CD8-positive, alpha-beta memory T cell (primary cell): ENCODE measurements around the gene ALX4. TPM values are rescaled to one million over a fixed set of nuclear protein-coding genes. Genes with fewer than 3 reads are reported as not detected.

Experiments
- CTCF ChIA-PET: fragments of 350-600 bp; sonication (Branson Sonifier 250); formaldehyde crosslinking; loops from one replicate; lab custom pipeline; 2021; ENCODE audit warnings: antibody characterized with exemption; lab: Charles Lee
- POLR2A ChIA-PET: fragments of 350-600 bp; sonication (Branson Sonifier 250); formaldehyde crosslinking; loops from one replicate; lab custom pipeline; 2021; ENCODE audit warnings: antibody characterized with exemption; lab: Charles Lee
- DNase-seq, 5 donors: peaks; one replicate each; pipeline versions ENCODE4 v3.0.0 to v3.0.0-alpha.2; 2020 to 2022; ENCODE audit warnings: mixed read lengths in 1 of 5
- H3K27ac ChIP-seq: one replicate; pipeline ENCODE4 v1.7.0; 2013; ENCODE audit warnings: low read depth, mild to moderate bottlenecking, low read length, moderate library complexity
- H3K27me3 ChIP-seq: 2 replicates; pipeline ENCODE4 v1.7.0; 2013; ENCODE audit warnings: low read length, mild to moderate bottlenecking; ENCODE audit not compliant: insufficient read depth, poor library complexity, severe bottlenecking
- H3K36me3 ChIP-seq: 2 replicates; pipeline ENCODE4 v1.7.0; 2013; ENCODE audit warnings: mild to moderate bottlenecking, low read length, moderate library complexity; ENCODE audit not compliant: insufficient read depth
- H3K4me1 ChIP-seq: 2 replicates; pipeline ENCODE4 v1.7.0; 2013; ENCODE audit warnings: mild to moderate bottlenecking, low read length, moderate library complexity; ENCODE audit not compliant: insufficient read depth
- H3K4me3 ChIP-seq: 2 replicates; pipeline ENCODE4 v1.7.0; 2013; ENCODE audit warnings: mild to moderate bottlenecking, low read length
- H3K9me3 ChIP-seq: 2 replicates; pipeline ENCODE4 v1.7.0; 2013; ENCODE audit warnings: mild to moderate bottlenecking, low read length
- H3K27ac Mint-ChIP-seq, 8 donors: one replicate each; pipeline ENCODE4 v1.8.0; 2020 to 2021; ENCODE audit warnings: mixed read lengths in 8 of 8, mild to moderate bottlenecking in 6 of 8, inconsistent platforms in 3 of 8, moderate library complexity in 3 of 8
- H3K27me3 Mint-ChIP-seq, 2 donors: one replicate each; pipeline ENCODE4 v1.8.0; 2020 to 2021; ENCODE audit warnings: mixed read lengths in 2 of 2, mild to moderate bottlenecking in 1 of 2, moderate library complexity in 1 of 2
- H3K36me3 Mint-ChIP-seq, 3 donors: one replicate each; pipeline ENCODE4 v1.8.0; 2020 to 2021; ENCODE audit warnings: mixed read lengths in 3 of 3, inconsistent platforms in 1 of 3, mild to moderate bottlenecking in 1 of 3
- H3K4me1 Mint-ChIP-seq, 3 donors: one replicate each; pipeline ENCODE4 v1.8.0; 2020 to 2021; ENCODE audit warnings: mixed read lengths in 3 of 3, inconsistent platforms in 1 of 3, mild to moderate bottlenecking in 1 of 3
- H3K4me3 Mint-ChIP-seq, 7 donors: one replicate each; pipeline ENCODE4 v1.8.0; 2020 to 2021; ENCODE audit warnings: mixed read lengths in 7 of 7, mild to moderate bottlenecking in 6 of 7, moderate library complexity in 4 of 7, inconsistent platforms in 2 of 7
- H3K9me3 Mint-ChIP-seq, 5 donors: one replicate each; pipeline ENCODE4 v1.8.0; 2020 to 2022; ENCODE audit warnings: mixed read lengths in 5 of 5, mild to moderate bottlenecking in 3 of 5, moderate library complexity in 2 of 5, inconsistent platforms in 1 of 5
- polyA plus RNA-seq: library from polyadenylated mRNA; unstranded; fragments of 300-500 nt; fragmentation: Illumina TruSeq; gene quantifications from one replicate; pipeline ENCODE4 v1.2.3, GENCODE V29; 2021
- total RNA-seq, 2 experiments: library from RNA; stranded (reverse); gene quantifications; one replicate each; pipeline ENCODE4 v1.2.3, GENCODE V29; 2021

The ALX4 gene
- total and polyA plus RNA-seq, 3 experiments from 2014 or later = not detected

GRCh38 chr11:44263738-44264437, 46.1 kb downstream of the ALX4 start:
- DNase-seq = no peak
- ChIA-PET POLR2A (no interaction called here), CTCF (no interaction called here)
- peaks cover 2 to 11% of the 10 kb centered on the region in 2 donors for H3K27me3 Mint-ChIP-seq
- H3K9me3 Mint-ChIP-seq = no peaks in the 10 kb centered on the region
- H3K27ac Mint-ChIP-seq = no peak overlapping the region
- Histone ChIP-seq H3K36me3 (no peaks in the 10 kb centered on the region), H3K4me1 (peaks cover 4% of the 10 kb centered on the region), H3K4me3 (no peak overlapping the region), H3K27me3 (no peaks in the 10 kb centered on the region), H3K9me3 (no peaks in the 10 kb centered on the region), H3K27ac (no peak overlapping the region)
- no peak overlapping the region for H3K4me3 Mint-ChIP-seq
- H3K36me3 Mint-ChIP-seq = no peaks in the 10 kb centered on the region
- peaks cover 8 to 9% (median 8%) of the 10 kb centered on the region in 3 donors for H3K4me1 Mint-ChIP-seq

- no peaks in the 10 kb centered on the region for H3K9me3 Mint-ChIP-seq
- H3K4me1 Mint-ChIP-seq = peaks cover 26 to 27% (median 27%) of the 10 kb centered on the region in 3 donors
- H3K36me3 ChIP-seq = no peaks in the 10 kb centered on the region
- H3K9me3 ChIP-seq = no peaks in the 10 kb centered on the region
- ChIA-PET POLR2A (no interaction called here), CTCF (no interaction called here)
- DNase-seq = no peak
- H3K27ac ChIP-seq = no peak overlapping the region
- H3K27ac Mint-ChIP-seq = no peak overlapping the region
- peaks cover 23% of the 10 kb centered on the region for H3K4me1 ChIP-seq
- H3K4me3 ChIP-seq = no peak overlapping the region
- H3K36me3 Mint-ChIP-seq = no peaks in the 10 kb centered on the region
- H3K27me3 Mint-ChIP-seq = peaks cover 2 to 7% of the 10 kb centered on the region in 2 donors
- no peaks in the 10 kb centered on the region for H3K27me3 ChIP-seq
- no peak overlapping the region for H3K4me3 Mint-ChIP-seq
Measured at GRCh38 chr11:44261800-44262591, 47.9 kb downstream of the ALX4 start.

- H3K27ac ChIP-seq = no peak overlapping the region
- no peak overlapping the region for H3K4me3 ChIP-seq
- CTCF ChIA-PET = no interaction called here
- peaks cover 27% of the 10 kb centered on the region for H3K4me1 ChIP-seq
- no peak overlapping the region for H3K4me3 Mint-ChIP-seq
- H3K9me3 Mint-ChIP-seq = no peaks in the 10 kb centered on the region
- H3K36me3 Mint-ChIP-seq = no peaks in the 10 kb centered on the region
- peaks cover 2 to 7% of the 10 kb centered on the region in 2 donors for H3K27me3 Mint-ChIP-seq
- no peaks in the 10 kb centered on the region for H3K27me3 ChIP-seq
- DNase-seq = no peak
- POLR2A ChIA-PET = no interaction called here
- no peak overlapping the region for H3K27ac Mint-ChIP-seq
- H3K4me1 Mint-ChIP-seq = peaks cover 38 to 43% (median 40%) of the 10 kb centered on the region in 3 donors
- no peaks in the 10 kb centered on the region for H3K36me3 ChIP-seq
- H3K9me3 ChIP-seq = no peaks in the 10 kb centered on the region
Measured at GRCh38 chr11:44260081-44260480, 49.9 kb downstream of the ALX4 start.

GRCh38 chr11:44258839-44259420, 51.0 kb downstream of the ALX4 start:
- no peaks in the 10 kb centered on the region for H3K27me3 ChIP-seq
- no peaks in the 10 kb centered on the region for H3K9me3 ChIP-seq
- peaks cover 27% of the 10 kb centered on the region for H3K4me1 ChIP-seq
- ChIA-PET CTCF (no interaction called here), POLR2A (interaction anchor here (0.6 kb wide), 1 partner anchor 169 kb away, joined by 7 read pairs; no protein-coding TSS in a partner anchor)
- H3K36me3 ChIP-seq = no peaks in the 10 kb centered on the region
- no peak for DNase-seq
- Mint-ChIP-seq H3K27ac (peak overlapping the region in 2 of 8 donors; percentile 6 to 68), H3K4me3 (peak overlapping the region in 3 of 7 donors; percentile 7 to 71 (median 29)), H3K4me1 (peaks cover 38 to 43% (median 40%) of the 10 kb centered on the region in 3 donors), H3K27me3 (peaks cover 2 to 7% of the 10 kb centered on the region in 2 donors), H3K9me3 (peaks cover 0 to 4% (median 0%) of the 10 kb centered on the region in 5 donors), H3K36me3 (no peaks in the 10 kb centered on the region)
- no peak overlapping the region for H3K4me3 ChIP-seq
- H3K27ac ChIP-seq = no peak overlapping the region

GRCh38 chr11:44258190-44258489, 51.8 kb downstream of the ALX4 start:
- H3K9me3 Mint-ChIP-seq = peaks cover 0 to 10% (median 6%) of the 10 kb centered on the region in 5 donors
- Histone ChIP-seq H3K27ac (no peak overlapping the region), H3K36me3 (no peaks in the 10 kb centered on the region), H3K27me3 (no peaks in the 10 kb centered on the region), H3K4me3 (no peak overlapping the region), H3K4me1 (peaks cover 27% of the 10 kb centered on the region), H3K9me3 (peaks cover 1% of the 10 kb centered on the region)
- ChIA-PET CTCF (no interaction called here), POLR2A (no interaction called here)
- DNase-seq = no peak
- peaks cover 0 to 3% (median 1%) of the 10 kb centered on the region in 3 donors for H3K36me3 Mint-ChIP-seq
- H3K4me3 Mint-ChIP-seq = peak overlapping the region in 1 of 7 donors; percentile 34
- H3K27ac Mint-ChIP-seq = no peak overlapping the region
- H3K4me1 Mint-ChIP-seq = peaks cover 38 to 43% (median 40%) of the 10 kb centered on the region in 3 donors
- H3K27me3 Mint-ChIP-seq = peaks cover 0 to 7% of the 10 kb centered on the region in 2 donors

- Histone ChIP-seq H3K27ac (no peak overlapping the region), H3K4me3 (no peak overlapping the region), H3K9me3 (peaks cover 7% of the 10 kb centered on the region), H3K27me3 (no peaks in the 10 kb centered on the region), H3K4me1 (peaks cover 27% of the 10 kb centered on the region), H3K36me3 (no peaks in the 10 kb centered on the region)
- H3K4me3 Mint-ChIP-seq = peak overlapping the region in 5 of 7 donors; percentile 35 to 73 (median 67)
- peaks cover 0 to 4% of the 10 kb centered on the region in 2 donors for H3K27me3 Mint-ChIP-seq
- H3K4me1 Mint-ChIP-seq = peaks cover 38 to 43% (median 40%) of the 10 kb centered on the region in 3 donors
- peak overlapping the region in 6 of 8 donors; percentile 3 to 89 (median 62) for H3K27ac Mint-ChIP-seq
- no peak for DNase-seq
- ChIA-PET CTCF (no interaction called here), POLR2A (no interaction called here)
- peaks cover 2 to 9% (median 5%) of the 10 kb centered on the region in 3 donors for H3K36me3 Mint-ChIP-seq
- peaks cover 0 to 15% (median 11%) of the 10 kb centered on the region in 5 donors for H3K9me3 Mint-ChIP-seq
Measured at GRCh38 chr11:44257338-44258189, 52.4 kb downstream of the ALX4 start.

GRCh38 chr11:44256673-44257291, 53.2 kb downstream of the ALX4 start:
- peaks cover 38 to 43% (median 40%) of the 10 kb centered on the region in 3 donors for H3K4me1 Mint-ChIP-seq
- H3K4me1 ChIP-seq = peaks cover 27% of the 10 kb centered on the region
- peak overlapping the region in 5 of 7 donors; percentile 35 to 73 (median 67) for H3K4me3 Mint-ChIP-seq
- H3K27me3 ChIP-seq = no peaks in the 10 kb centered on the region
- ChIA-PET CTCF (no interaction called here), POLR2A (no interaction called here)
- H3K27ac ChIP-seq = no peak overlapping the region
- no peak overlapping the region for H3K4me3 ChIP-seq
- H3K36me3 ChIP-seq = no peaks in the 10 kb centered on the region
- H3K9me3 ChIP-seq = peaks cover 11% of the 10 kb centered on the region
- H3K36me3 Mint-ChIP-seq = peaks cover 6 to 17% (median 8%) of the 10 kb centered on the region in 3 donors
- H3K27me3 Mint-ChIP-seq = no peaks in the 10 kb centered on the region
- no peak for DNase-seq
- H3K9me3 Mint-ChIP-seq = peaks cover 0 to 23% (median 18%) of the 10 kb centered on the region in 5 donors
- H3K27ac Mint-ChIP-seq = peak overlapping the region in 6 of 8 donors; percentile 3 to 89 (median 68)
